HepG2 (cell line): Measurements from ENCODE around the gene SUPT4H1. TPM values are rescaled to one million over a fixed set of nuclear protein-coding genes. Genes with fewer than 3 reads are reported as not detected.
A peak's percentile ranks its signal among the peaks of the same experiment; 100 is the strongest.

Experiments used
- ARID2 ChIP-seq: sonication (generic); formaldehyde crosslinking; IDR thresholded peaks from 2 replicates; pipeline ENCODE4 v1.8.1; 2022; ENCODE audit warnings: mild to moderate bottlenecking, missing genetic modification reagents, borderline replicate concordance
- ASH2L ChIP-seq: fragments of 300-600, 200-600 bp; sonication (generic); IDR thresholded peaks from 2 replicates; pipeline ENCODE4 v1.7.0; 2017; ENCODE audit warnings: low read depth, mild to moderate bottlenecking, moderate library complexity, mixed read lengths, low read length; ENCODE audit not compliant: insufficient read length
- CBX5 ChIP-seq: sonication (generic); formaldehyde crosslinking; IDR thresholded peaks from 2 replicates; pipeline ENCODE4 v1.4.0; 2020; ENCODE audit warnings: missing genetic modification reagents, borderline replicate concordance
- DMAP1 ChIP-seq: IDR thresholded peaks from 2 replicates; pipeline ENCODE4 v1.6.1; 2016
- HOXA3 ChIP-seq: sonication (generic); formaldehyde crosslinking; IDR thresholded peaks from 2 replicates; pipeline ENCODE4 v1.5.0; 2020; ENCODE audit warnings: missing genetic modification reagents
- MIXL1 ChIP-seq: IDR thresholded peaks from 2 replicates; pipeline ENCODE4 v1.6.1; 2016
- MTA1 ChIP-seq: sonication (generic); formaldehyde crosslinking; IDR thresholded peaks from 2 replicates; pipeline ENCODE4 v1.4.0; 2020; ENCODE audit warnings: missing genetic modification reagents, mild to moderate bottlenecking, borderline replicate concordance
- NR2F2 ChIP-seq: IDR thresholded peaks from 2 replicates; pipeline ENCODE4 v1.6.1; 2012; ENCODE audit warnings: low read depth, inconsistent platforms, borderline replicate concordance
- PCBP2 ChIP-seq: fragments of 200-400 bp; formaldehyde crosslinking; optimal IDR thresholded peaks from 2 replicates; pipeline ENCODE3; 2018; ENCODE audit warnings: low read length, low read depth; ENCODE audit not compliant: poor library complexity, severe bottlenecking
- PPARG ChIP-seq: conservative IDR thresholded peaks from 2 replicates; pipeline ENCODE4 v1.6.1; 2016; ENCODE audit warnings: missing biosample characterization, missing genetic modification reagents
- SOX5 ChIP-seq: IDR thresholded peaks from 2 replicates; pipeline ENCODE4 v1.6.1; 2016; ENCODE audit warnings: borderline replicate concordance
- ZBTB21 ChIP-seq: sonication (generic); formaldehyde crosslinking; IDR thresholded peaks from 2 replicates; pipeline ENCODE4 v1.4.0; 2020; ENCODE audit warnings: missing genetic modification reagents
- ZBTB7B ChIP-seq: sonication (generic); formaldehyde crosslinking; IDR thresholded peaks from 2 replicates; pipeline ENCODE4 v1.4.0; 2020; ENCODE audit warnings: missing genetic modification reagents
- ZFP62 ChIP-seq: sonication (generic); formaldehyde crosslinking; IDR thresholded peaks from 2 replicates; pipeline ENCODE4 v1.4.0; 2020; ENCODE audit warnings: missing genetic modification reagents
- ZNF101 ChIP-seq: sonication (generic); formaldehyde crosslinking; IDR thresholded peaks from 2 replicates; pipeline ENCODE4 v1.4.0; 2020; ENCODE audit warnings: mild to moderate bottlenecking, low read depth, missing genetic modification reagents, borderline replicate concordance
- ZNF17 ChIP-seq: sonication (generic); formaldehyde crosslinking; IDR thresholded peaks from 2 replicates; pipeline ENCODE4 v1.5.0; 2020; ENCODE audit warnings: mild to moderate bottlenecking, missing genetic modification reagents
- ZNF205 ChIP-seq: IDR thresholded peaks from 2 replicates; pipeline ENCODE4 v1.6.1; 2018; ENCODE audit warnings: missing biosample characterization, missing genetic modification reagents
- ZNF224 ChIP-seq: sonication (generic); formaldehyde crosslinking; IDR thresholded peaks from 2 replicates; pipeline ENCODE4 v1.5.0; 2020; ENCODE audit warnings: mild to moderate bottlenecking, missing genetic modification reagents
- ZNF350 ChIP-seq: sonication (generic); formaldehyde crosslinking; IDR thresholded peaks from 2 replicates; pipeline ENCODE4 v1.4.0; 2020; ENCODE audit warnings: mild to moderate bottlenecking, low read depth, missing genetic modification reagents, borderline replicate concordance
- ZNF780A ChIP-seq: sonication (generic); formaldehyde crosslinking; IDR thresholded peaks from 2 replicates; pipeline ENCODE4 v1.8.0; 2022; ENCODE audit warnings: mild to moderate bottlenecking, missing genetic modification reagents, moderate library complexity
- polyA plus RNA-seq, 8 experiments: library from polyadenylated mRNA; depleted of rRNA in 3 of 8; stranded (reverse) in 7 of 8; unstranded in 1 of 8; fragments of >200 nt; fragmentation: Illumina TruSeq in 4 of 8; extraction: Trizol in 4 of 8; gene quantifications; 2 replicates each; pipeline versions ENCODE4 v1.2.1 to v1.2.3, GENCODE V29; 2011 to 2016; ENCODE audit warnings: low read depth in 4 of 8, missing spikeins in 1 of 8, mixed read lengths in 1 of 8; ENCODE audit not compliant: insufficient read depth in 1 of 8
- total RNA-seq, 5 experiments: library from RNA; depleted of rRNA; stranded (reverse); fragments of >200 nt; fragmentation: Illumina TruSeq; extraction: Trizol; gene quantifications; 2 replicates each; pipeline ENCODE4 v1.2.3, GENCODE V29; 2016; ENCODE audit warnings: low read depth in 1 of 5
- TF ChIP-seq, protein P1 (sequence below): sonication (generic); formaldehyde crosslinking; IDR thresholded peaks from 2 replicates; pipeline ENCODE4 v1.8.1; 2022; ENCODE audit warnings: low read depth, mild to moderate bottlenecking, missing genetic modification reagents
- TF ChIP-seq, protein P2 (sequence below): sonication (generic); formaldehyde crosslinking; IDR thresholded peaks from 2 replicates; pipeline ENCODE4 v1.4.0; 2020; ENCODE audit warnings: missing genetic modification reagents, borderline replicate concordance
- TF ChIP-seq, protein P3 (sequence below): sonication (generic); formaldehyde crosslinking; IDR thresholded peaks from 2 replicates; pipeline ENCODE4 v1.5.0; 2020; ENCODE audit warnings: missing genetic modification reagents, mild to moderate bottlenecking, borderline replicate concordance
- TF ChIP-seq, protein P4 (sequence below): sonication (generic); formaldehyde crosslinking; IDR thresholded peaks from 2 replicates; pipeline ENCODE4 v1.5.0; 2020; ENCODE audit warnings: missing genetic modification reagents

Gene SUPT4H1
- total and polyA plus RNA-seq, 2 of the 13 experiments (the other 11 are each of a cell fraction or from before 2014, with no cell fraction given): 155 to 244 TPM

- TF ChIP-seq, protein P1, sequence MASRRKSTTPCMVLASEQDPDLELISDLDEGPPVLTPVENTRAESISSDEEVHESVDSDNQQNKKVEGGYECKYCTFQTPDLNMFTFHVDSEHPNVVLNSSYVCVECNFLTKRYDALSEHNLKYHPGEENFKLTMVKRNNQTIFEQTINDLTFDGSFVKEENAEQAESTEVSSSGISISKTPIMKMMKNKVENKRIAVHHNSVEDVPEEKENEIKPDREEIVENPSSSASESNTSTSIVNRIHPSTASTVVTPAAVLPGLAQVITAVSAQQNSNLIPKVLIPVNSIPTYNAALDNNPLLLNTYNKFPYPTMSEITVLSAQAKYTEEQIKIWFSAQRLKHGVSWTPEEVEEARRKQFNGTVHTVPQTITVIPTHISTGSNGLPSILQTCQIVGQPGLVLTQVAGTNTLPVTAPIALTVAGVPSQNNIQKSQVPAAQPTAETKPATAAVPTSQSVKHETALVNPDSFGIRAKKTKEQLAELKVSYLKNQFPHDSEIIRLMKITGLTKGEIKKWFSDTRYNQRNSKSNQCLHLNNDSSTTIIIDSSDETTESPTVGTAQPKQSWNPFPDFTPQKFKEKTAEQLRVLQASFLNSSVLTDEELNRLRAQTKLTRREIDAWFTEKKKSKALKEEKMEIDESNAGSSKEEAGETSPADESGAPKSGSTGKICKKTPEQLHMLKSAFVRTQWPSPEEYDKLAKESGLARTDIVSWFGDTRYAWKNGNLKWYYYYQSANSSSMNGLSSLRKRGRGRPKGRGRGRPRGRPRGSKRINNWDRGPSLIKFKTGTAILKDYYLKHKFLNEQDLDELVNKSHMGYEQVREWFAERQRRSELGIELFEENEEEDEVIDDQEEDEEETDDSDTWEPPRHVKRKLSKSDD (CRISPR knock-in tag): 0 out of 2 replicates have a peak, but pooled peaks have one; percentile 66
- TF ChIP-seq NR2F2 (peak; percentile 74; the same call in 1 of the 2 replicates), ZNF224 (peak; percentile 74; the same call in 1 of the 2 replicates), ZNF101 (CRISPR knock-in tag) (no peak), ZNF205 (peak; percentile 87), ZNF780A (CRISPR knock-in tag) (no peak), ZFP62 (CRISPR knock-in tag) (no peak), MTA1 (CRISPR knock-in tag) (peak; percentile 81; the same call in 1 of the 2 replicates), HOXA3 (CRISPR knock-in tag) (peak; percentile 91), ZNF17 (CRISPR knock-in tag) (no peak), ASH2L (peak; percentile 56), ZBTB21 (CRISPR knock-in tag) (peak; percentile 50), PCBP2 (no peak), DMAP1 (CRISPR knock-in tag) (peak; percentile 75), MIXL1 (CRISPR knock-in tag) (peak; percentile 99), ZNF350 (peak; percentile 94), ZBTB7B (peak; percentile 88), CBX5 (CRISPR knock-in tag) (peak; percentile 81; the same call in 1 of the 2 replicates), ARID2 (CRISPR knock-in tag) (no peak), SOX5 (CRISPR knock-in tag) (peak; percentile 94), PPARG (peak; percentile 88)
- TF ChIP-seq, protein P2, sequence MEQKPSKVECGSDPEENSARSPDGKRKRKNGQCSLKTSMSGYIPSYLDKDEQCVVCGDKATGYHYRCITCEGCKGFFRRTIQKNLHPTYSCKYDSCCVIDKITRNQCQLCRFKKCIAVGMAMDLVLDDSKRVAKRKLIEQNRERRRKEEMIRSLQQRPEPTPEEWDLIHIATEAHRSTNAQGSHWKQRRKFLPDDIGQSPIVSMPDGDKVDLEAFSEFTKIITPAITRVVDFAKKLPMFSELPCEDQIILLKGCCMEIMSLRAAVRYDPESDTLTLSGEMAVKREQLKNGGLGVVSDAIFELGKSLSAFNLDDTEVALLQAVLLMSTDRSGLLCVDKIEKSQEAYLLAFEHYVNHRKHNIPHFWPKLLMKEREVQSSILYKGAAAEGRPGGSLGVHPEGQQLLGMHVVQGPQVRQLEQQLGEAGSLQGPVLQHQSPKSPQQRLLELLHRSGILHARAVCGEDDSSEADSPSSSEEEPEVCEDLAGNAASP (CRISPR knock-in tag): peak; percentile 88; the same call in 1 of the 2 replicates
- TF ChIP-seq, protein P3, sequence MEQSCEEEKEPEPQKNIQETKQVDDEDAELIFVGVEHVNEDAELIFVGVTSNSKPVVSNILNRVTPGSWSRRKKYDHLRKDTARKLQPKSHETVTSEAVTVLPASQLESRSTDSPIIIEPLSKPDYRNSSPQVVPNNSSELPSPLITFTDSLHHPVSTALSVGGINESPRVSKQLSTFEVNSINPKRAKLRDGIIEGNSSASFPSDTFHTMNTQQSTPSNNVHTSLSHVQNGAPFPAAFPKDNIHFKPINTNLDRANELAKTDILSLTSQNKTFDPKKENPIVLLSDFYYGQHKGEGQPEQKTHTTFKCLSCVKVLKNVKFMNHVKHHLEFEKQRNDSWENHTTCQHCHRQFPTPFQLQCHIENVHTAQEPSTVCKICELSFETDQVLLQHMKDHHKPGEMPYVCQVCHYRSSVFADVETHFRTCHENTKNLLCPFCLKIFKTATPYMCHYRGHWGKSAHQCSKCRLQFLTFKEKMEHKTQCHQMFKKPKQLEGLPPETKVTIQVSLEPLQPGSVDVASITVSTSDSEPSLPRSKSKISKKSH (CRISPR knock-in tag): no peak
- TF ChIP-seq, protein P4, sequence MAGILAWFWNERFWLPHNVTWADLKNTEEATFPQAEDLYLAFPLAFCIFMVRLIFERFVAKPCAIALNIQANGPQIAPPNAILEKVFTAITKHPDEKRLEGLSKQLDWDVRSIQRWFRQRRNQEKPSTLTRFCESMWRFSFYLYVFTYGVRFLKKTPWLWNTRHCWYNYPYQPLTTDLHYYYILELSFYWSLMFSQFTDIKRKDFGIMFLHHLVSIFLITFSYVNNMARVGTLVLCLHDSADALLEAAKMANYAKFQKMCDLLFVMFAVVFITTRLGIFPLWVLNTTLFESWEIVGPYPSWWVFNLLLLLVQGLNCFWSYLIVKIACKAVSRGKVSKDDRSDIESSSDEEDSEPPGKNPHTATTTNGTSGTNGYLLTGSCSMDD (CRISPR knock-in tag): no peak
Observed at GRCh38 chr17:58381124-58382035, 29.4 kb upstream of the SUPT4H1 start (continued).
